CD4-positive, alpha-beta T cell (primary cell): ENCODE measurements around the gene MPZL2. TPM values are rescaled to one million over a fixed set of nuclear protein-coding genes. Genes with fewer than 3 reads are reported as not detected.

Source experiments
- ATAC-seq: fragments of 200-7000 bp; cut with Tn5 transposase; one replicate; pipeline ENCODE4 v1.10.0; 2022; ENCODE audit warnings: mild to moderate bottlenecking; ENCODE audit not compliant: poor library complexity
- CTCF ChIA-PET: fragments of 350-600 bp; sonication (Branson Sonifier 250); formaldehyde crosslinking; loops from one replicate; lab custom pipeline; 2021; ENCODE audit warnings: antibody characterized with exemption, inconsistent platforms; lab: Charles Lee
- POLR2A ChIA-PET: fragments of 350-600 bp; sonication (Branson Sonifier 250); formaldehyde crosslinking; loops from one replicate; lab custom pipeline; 2021; ENCODE audit warnings: antibody characterized with exemption, inconsistent platforms; lab: Charles Lee
- DNase-seq, 14 experiments: peaks; one replicate each; pipeline ENCODE4 v3.0.0-alpha.2; 2013 to 2020; ENCODE audit warnings: mixed read lengths in 2 of 14
- H3K27ac ChIP-seq, 2 donors: one replicate each; pipeline versions ENCODE4 v1.5.1 to v1.7.0; 2013; ENCODE audit warnings: low read length in 2 of 2, low read depth in 1 of 2, mild to moderate bottlenecking in 1 of 2
- H3K27me3 ChIP-seq, 2 experiments: 1 replicate in 1 of 2; 2 replicates in 1 of 2; pipeline versions ENCODE4 v1.6.1 to v1.7.0; 2013; ENCODE audit warnings: low read length in 2 of 2, control low read depth in 1 of 2, mild to moderate bottlenecking in 1 of 2, moderate library complexity in 1 of 2; ENCODE audit not compliant: insufficient read depth in 2 of 2, control insufficient read depth in 1 of 2
- H3K36me3 ChIP-seq: one replicate; pipeline ENCODE4 v1.6.1; 2013; ENCODE audit warnings: low read length, control low read depth; ENCODE audit not compliant: insufficient read depth
- H3K4me1 ChIP-seq: one replicate; pipeline ENCODE4 v1.6.1; 2013; ENCODE audit warnings: low read length, control low read depth; ENCODE audit not compliant: insufficient read depth
- H3K4me3 ChIP-seq: one replicate; pipeline ENCODE4 v1.5.1; 2013; ENCODE audit warnings: mild to moderate bottlenecking, low read length, moderate library complexity
- H3K9me3 ChIP-seq, 2 experiments: 1 replicate in 1 of 2; 2 replicates in 1 of 2; pipeline versions ENCODE4 v1.6.1 to v1.7.0; 2013; ENCODE audit warnings: low read length in 2 of 2, mild to moderate bottlenecking in 2 of 2, control low read depth in 1 of 2, moderate library complexity in 1 of 2; ENCODE audit not compliant: control insufficient read depth in 1 of 2, insufficient read depth in 1 of 2
- H3K27ac Mint-ChIP-seq: one replicate; pipeline ENCODE4 v1.8.0; 2020; ENCODE audit warnings: mixed read lengths
- H3K27me3 Mint-ChIP-seq: one replicate; pipeline ENCODE4 v1.8.0; 2021; ENCODE audit warnings: mixed read lengths
- H3K36me3 Mint-ChIP-seq: one replicate; pipeline ENCODE4 v1.8.0; 2021; ENCODE audit warnings: low read depth, mixed read lengths
- H3K4me1 Mint-ChIP-seq: one replicate; pipeline ENCODE4 v1.8.0; 2021; ENCODE audit warnings: low read depth, mixed read lengths
- H3K4me3 Mint-ChIP-seq: one replicate; pipeline ENCODE4 v1.8.0; 2020; ENCODE audit warnings: mild to moderate bottlenecking, mixed read lengths
- H3K9me3 Mint-ChIP-seq: one replicate; pipeline ENCODE4 v1.8.0; 2020; ENCODE audit warnings: mixed read lengths
- intact Hi-C, 2 experiments: fragments of 100-400 bp; cut with DNase I in 1 of 2; cut with micrococcal nuclease in 1 of 2; formaldehyde crosslinking; loops; one replicate each; pipeline versions ENCODE4 v1.15.1 to v1.9.0; 2023 to 2025; cut with DNase I, micrococcal nuclease
- total RNA-seq, 174 experiments: library from RNA in 2 of 174; stranded (reverse) in 2 of 174; gene quantifications; one replicate each; pipeline ENCODE4 v1.2.3 and lab custom pipeline; 2021 to 2026
- TF ChIP-seq, protein P1 (sequence below): fragments of 200-600 bp; IDR thresholded peaks from one replicate; pipeline ENCODE4 v1.8.0; 2022; ENCODE audit warnings: antibody characterized with exemption, mild to moderate bottlenecking

Gene MPZL2
- total RNA-seq, 2 experiments from 2014 or later: 0.95 to 1.8 TPM

DNA sequence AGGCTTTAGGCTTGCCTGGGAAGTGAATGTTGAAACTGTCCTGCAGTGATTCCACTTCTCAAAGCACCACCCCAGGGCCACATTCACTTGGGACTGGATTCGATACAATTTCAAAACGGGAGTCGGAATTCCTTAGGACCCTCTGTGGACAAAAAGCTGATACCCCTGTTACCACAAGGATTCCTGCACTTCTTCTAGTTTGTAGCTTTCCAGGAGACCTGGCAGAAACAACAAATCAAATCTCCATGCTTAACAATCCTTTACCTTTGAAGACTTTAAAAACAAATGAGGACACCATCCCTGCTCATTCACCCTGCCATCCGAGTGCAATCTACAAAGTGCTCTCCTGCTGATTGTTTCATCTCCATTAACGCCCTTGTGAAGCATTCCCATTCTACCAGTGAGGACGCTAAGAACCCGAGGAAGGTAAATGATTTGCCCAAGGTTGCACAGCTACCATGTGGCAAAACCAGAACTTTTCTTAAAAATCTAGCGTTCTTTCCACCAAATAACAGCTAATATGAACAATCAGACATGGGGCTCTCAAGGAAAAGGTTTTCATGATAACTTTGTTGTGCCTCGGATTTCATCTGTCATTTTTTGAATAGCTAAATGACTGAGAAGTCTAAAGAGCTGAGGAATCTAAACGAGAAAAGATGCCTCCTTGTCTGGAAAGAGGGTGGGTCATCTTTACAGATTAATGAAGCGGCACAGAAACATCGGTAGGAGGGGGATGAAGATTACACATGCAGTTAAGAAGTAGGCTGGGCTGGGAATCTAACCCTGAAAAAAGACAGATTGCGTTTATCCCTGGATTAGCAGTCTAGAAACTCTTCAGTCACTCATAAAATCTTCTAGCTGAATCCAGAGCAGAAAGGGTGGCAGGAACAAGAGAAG lies 720 bp upstream of the MPZL2 start:
- Histone ChIP-seq H3K4me1 (peaks cover 17% of the 10 kb centered on the region), H3K27me3 (no peaks in the 10 kb centered on the region), H3K9me3 (no peaks in the 10 kb centered on the region), H3K36me3 (no peaks in the 10 kb centered on the region), H3K27ac (no peak overlapping the region), H3K4me3 (peak overlapping the region; percentile 40)
- ATAC-seq (no peak), DNase-seq (no peak)
- peaks cover 47% of the 10 kb centered on the region for H3K4me1 Mint-ChIP-seq
- TF ChIP-seq, protein P1, sequence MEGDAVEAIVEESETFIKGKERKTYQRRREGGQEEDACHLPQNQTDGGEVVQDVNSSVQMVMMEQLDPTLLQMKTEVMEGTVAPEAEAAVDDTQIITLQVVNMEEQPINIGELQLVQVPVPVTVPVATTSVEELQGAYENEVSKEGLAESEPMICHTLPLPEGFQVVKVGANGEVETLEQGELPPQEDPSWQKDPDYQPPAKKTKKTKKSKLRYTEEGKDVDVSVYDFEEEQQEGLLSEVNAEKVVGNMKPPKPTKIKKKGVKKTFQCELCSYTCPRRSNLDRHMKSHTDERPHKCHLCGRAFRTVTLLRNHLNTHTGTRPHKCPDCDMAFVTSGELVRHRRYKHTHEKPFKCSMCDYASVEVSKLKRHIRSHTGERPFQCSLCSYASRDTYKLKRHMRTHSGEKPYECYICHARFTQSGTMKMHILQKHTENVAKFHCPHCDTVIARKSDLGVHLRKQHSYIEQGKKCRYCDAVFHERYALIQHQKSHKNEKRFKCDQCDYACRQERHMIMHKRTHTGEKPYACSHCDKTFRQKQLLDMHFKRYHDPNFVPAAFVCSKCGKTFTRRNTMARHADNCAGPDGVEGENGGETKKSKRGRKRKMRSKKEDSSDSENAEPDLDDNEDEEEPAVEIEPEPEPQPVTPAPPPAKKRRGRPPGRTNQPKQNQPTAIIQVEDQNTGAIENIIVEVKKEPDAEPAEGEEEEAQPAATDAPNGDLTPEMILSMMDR: no peak
- H3K36me3 Mint-ChIP-seq: no peaks in the 10 kb centered on the region
- peak overlapping the region; percentile 90 for H3K4me3 Mint-ChIP-seq
- H3K27me3 Mint-ChIP-seq: no peaks in the 10 kb centered on the region
- intact Hi-C loops: no loop called here
- peak overlapping the region; percentile 86 for H3K27ac Mint-ChIP-seq
- ChIA-PET CTCF (interaction anchor here (0.6 to 2.2 kb wide), 11 partner anchors 18 to 74 kb away, joined by 3 to 14 read pairs (median 3); no protein-coding TSS in a partner anchor), POLR2A (interaction anchor here (0.6 to 3.5 kb wide), 10 partner anchors 13 to 171 kb away, joined by 3 to 16 read pairs (median 4); partner anchors contain the start of genes CD3E, JAML and MPZL3)
- no peaks in the 10 kb centered on the region for H3K9me3 Mint-ChIP-seq

DNA sequence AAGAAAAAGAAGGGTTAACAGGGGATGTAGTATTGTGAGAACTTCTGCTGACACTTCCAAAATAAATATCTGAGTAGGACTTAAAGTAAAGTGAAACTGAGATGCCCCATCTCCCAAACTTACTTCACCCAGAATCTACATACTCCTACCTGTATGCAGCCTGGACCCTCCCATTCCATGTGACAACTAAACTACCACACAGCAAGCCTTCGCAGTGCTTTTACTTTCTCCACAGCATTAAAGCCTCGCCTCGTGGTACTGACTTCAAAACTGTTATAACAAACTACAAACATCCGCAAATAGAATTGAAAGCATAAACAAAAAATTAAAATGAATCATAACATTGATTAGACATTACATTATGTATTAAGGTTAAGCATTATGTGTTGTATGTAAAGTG lies 985 bp downstream of the MPZL2 start:
- Mint-ChIP-seq H3K4me1 (peaks cover 48% of the 10 kb centered on the region), H3K27ac (peak overlapping the region; percentile 86), H3K27me3 (no peaks in the 10 kb centered on the region), H3K9me3 (no peaks in the 10 kb centered on the region), H3K4me3 (peak overlapping the region; percentile 90), H3K36me3 (peaks cover 4% of the 10 kb centered on the region)
- intact Hi-C loops: no loop called here
- no peak overlapping the region for H3K27ac ChIP-seq
- TF ChIP-seq, protein P1: no peak
- ATAC-seq (no peak), DNase-seq (no peak)
- H3K4me3 ChIP-seq: no peak overlapping the region
- H3K27me3 ChIP-seq: no peaks in the 10 kb centered on the region
- CTCF ChIA-PET: interaction anchor here (0.9 to 2.2 kb wide), 5 partner anchors 8 to 90 kb away, joined by 3 to 14 read pairs (median 5); no protein-coding TSS in a partner anchor
- no peaks in the 10 kb centered on the region for H3K36me3 ChIP-seq
- H3K9me3 ChIP-seq: no peaks in the 10 kb centered on the region
- POLR2A ChIA-PET: interaction anchor here (0.7 to 3.5 kb wide), 9 partner anchors 9 to 173 kb away, joined by 3 to 16 read pairs (median 4); partner anchors contain the start of gene MPZL3
- peaks cover 17% of the 10 kb centered on the region for H3K4me1 ChIP-seq

DNA sequence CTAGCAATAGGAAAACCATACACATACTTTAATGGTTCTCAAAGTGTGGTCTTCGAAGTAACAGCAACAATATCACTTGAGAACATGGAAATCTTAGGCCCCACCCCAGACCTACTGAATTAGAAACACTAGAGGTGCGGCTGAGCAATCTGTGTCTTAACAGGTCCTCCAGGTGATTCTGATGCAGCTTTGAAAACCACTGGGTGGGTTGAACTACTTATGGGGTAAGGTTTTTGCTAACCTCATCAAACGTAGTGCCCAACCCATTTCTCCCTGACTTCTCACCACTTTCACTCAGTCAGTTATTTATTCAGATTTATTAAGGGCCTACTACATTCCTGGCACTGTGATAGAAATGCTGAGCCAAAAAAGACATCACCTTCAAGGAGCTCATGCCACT lies 3.7 kb downstream of the MPZL2 start:
- Histone ChIP-seq H3K4me3 (no peak overlapping the region), H3K4me1 (peaks cover 17% of the 10 kb centered on the region), H3K36me3 (no peaks in the 10 kb centered on the region), H3K27me3 (no peaks in the 10 kb centered on the region), H3K27ac (no peak overlapping the region), H3K9me3 (no peaks in the 10 kb centered on the region)
- POLR2A ChIA-PET: interaction anchor here (1.0 to 1.7 kb wide), 3 partner anchors 9 to 36 kb away, joined by 3 to 6 read pairs (median 5); partner anchors contain the start of gene JAML
- Mint-ChIP-seq H3K27me3 (no peaks in the 10 kb centered on the region), H3K4me1 (peaks cover 43% of the 10 kb centered on the region), H3K9me3 (no peaks in the 10 kb centered on the region), H3K36me3 (peaks cover 4% of the 10 kb centered on the region), H3K27ac (no peak overlapping the region), H3K4me3 (no peak overlapping the region)
- ATAC-seq (no peak), DNase-seq (peak in 2 of 14 experiments; percentile 40 to 47)
- TF ChIP-seq, protein P1: no peak
- intact Hi-C loops: no loop called here
- CTCF ChIA-PET: interaction anchor here (1.4 to 2.3 kb wide), 4 partner anchors 13 to 51 kb away, joined by 3 to 7 read pairs (median 4); no protein-coding TSS in a partner anchor
